Measurements from ENCODE around the gene CTNNBIP1. TPM values are rescaled to one million over a fixed set of nuclear protein-coding genes. Genes with fewer than 3 reads are reported as not detected.
A peak's percentile ranks its signal among the peaks of the same experiment; 100 is the strongest.

Gene CTNNBIP1
- polyA plus RNA-seq, 3 donors from 2014 or later, result 41.0 to 51.5 (median 45.5) TPM

DNA sequence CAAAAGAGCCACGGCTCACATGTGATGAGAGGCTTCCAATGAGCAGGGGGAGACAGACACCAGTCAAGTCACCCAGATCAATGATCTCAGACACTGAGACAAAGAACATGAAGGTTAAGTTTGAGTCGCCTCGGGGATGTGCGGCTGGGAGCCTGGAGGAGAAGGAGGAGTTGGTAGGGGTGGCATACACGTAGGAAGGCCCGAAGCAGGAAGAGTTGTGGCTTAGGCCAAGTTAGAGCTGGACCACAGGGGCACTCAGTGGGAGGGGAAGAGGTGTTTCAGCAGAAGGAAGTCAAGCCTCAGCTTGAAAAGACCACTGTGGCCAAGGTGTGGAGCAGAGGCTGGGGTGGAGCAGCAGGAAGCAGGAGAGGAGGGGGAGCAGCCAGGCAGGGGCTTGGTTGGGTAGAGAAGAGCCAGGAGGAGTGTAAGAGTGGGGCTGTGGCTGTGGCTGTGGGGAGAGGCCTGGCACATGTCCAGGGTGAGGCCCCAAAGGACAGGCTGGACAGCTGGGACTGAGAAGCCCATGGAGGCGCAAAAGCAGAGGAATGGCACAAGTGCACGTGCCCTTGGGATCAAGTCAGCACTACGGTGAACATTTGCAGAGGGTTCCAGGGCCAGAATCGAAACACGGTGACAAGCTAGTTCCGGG lies 27.6 kb downstream of the CTNNBIP1 start:
- peak overlapping the region; percentile 86 to 96 (median 92) for H3K27ac Mint-ChIP-seq
- H3K9me3 Mint-ChIP-seq, result no peaks in the 10 kb centered on the region
- H3K36me3 Mint-ChIP-seq, result peaks cover 0 to 3% (median 0%) of the 10 kb centered on the region in 3 donors
- DNase-seq, result peak; percentile 70 to 75 (median 72)
- H3K4me1 Mint-ChIP-seq, result peaks cover 47 to 55% of the 10 kb centered on the region in 2 donors
- peaks cover 0 to 8% (median 0%) of the 10 kb centered on the region in 3 donors for H3K27me3 Mint-ChIP-seq (ENCODE audit: low read depth in 3 of 3)
- peak overlapping the region; percentile 72 to 81 (median 76) for H3K4me3 Mint-ChIP-seq

- Mint-ChIP-seq H3K36me3 (peaks cover 0 to 3% (median 0%) of the 10 kb centered on the region in 3 donors), H3K27me3 (ENCODE audit: low read depth in 3 of 3) (peaks cover 0 to 9% (median 0%) of the 10 kb centered on the region in 3 donors), H3K9me3 (no peaks in the 10 kb centered on the region), H3K27ac (peak overlapping the region; percentile 86 to 96 (median 92)), H3K4me1 (peaks cover 49 to 55% of the 10 kb centered on the region in 2 donors), H3K4me3 (peak overlapping the region; percentile 72 to 81 (median 76))
- peak in 2 of 3 donors; percentile 12 to 24 for DNase-seq
Observed at GRCh38 chr1:9881838-9882249, 28.2 kb downstream of the CTNNBIP1 start.

DNA sequence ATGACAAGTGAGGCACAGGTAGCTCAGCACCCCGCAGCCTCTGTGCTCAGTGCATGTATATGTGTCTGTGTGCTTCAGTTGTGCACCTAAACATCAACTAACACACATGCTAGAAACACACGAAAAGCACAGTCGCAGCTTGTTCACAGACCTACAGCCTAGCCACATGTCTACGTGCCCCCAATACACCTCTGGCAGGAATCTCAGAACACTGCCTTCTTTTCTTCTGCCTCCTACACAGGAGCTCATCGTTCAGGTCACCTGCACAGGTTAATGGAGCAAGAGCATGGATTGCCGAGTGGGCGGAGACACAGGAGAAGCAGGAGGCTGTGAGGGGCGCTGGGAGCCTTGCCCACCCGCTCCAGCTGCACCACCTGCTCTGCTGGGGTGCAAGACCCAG lies 31.7 kb downstream of the CTNNBIP1 start:
- Mint-ChIP-seq H3K4me1 (peaks cover 41 to 52% of the 10 kb centered on the region in 2 donors), H3K9me3 (no peaks in the 10 kb centered on the region), H3K27me3 (ENCODE audit: low read depth in 3 of 3) (peaks cover 0 to 11% (median 1%) of the 10 kb centered on the region in 3 donors), H3K4me3 (no peak overlapping the region), H3K27ac (peak overlapping the region in 1 of 6 donors; percentile 51), H3K36me3 (no peaks in the 10 kb centered on the region)
- DNase-seq, result no peak

GRCh38 chr1:9877962-9878361 lies 32.1 kb downstream of the CTNNBIP1 start:
- Mint-ChIP-seq H3K9me3 (no peaks in the 10 kb centered on the region), H3K36me3 (no peaks in the 10 kb centered on the region), H3K27me3 (ENCODE audit: low read depth in 3 of 3) (peaks cover 0 to 11% (median 1%) of the 10 kb centered on the region in 3 donors), H3K4me1 (peaks cover 37 to 48% of the 10 kb centered on the region in 2 donors), H3K4me3 (no peak overlapping the region), H3K27ac (no peak overlapping the region)
- DNase-seq, result no peak

DNA sequence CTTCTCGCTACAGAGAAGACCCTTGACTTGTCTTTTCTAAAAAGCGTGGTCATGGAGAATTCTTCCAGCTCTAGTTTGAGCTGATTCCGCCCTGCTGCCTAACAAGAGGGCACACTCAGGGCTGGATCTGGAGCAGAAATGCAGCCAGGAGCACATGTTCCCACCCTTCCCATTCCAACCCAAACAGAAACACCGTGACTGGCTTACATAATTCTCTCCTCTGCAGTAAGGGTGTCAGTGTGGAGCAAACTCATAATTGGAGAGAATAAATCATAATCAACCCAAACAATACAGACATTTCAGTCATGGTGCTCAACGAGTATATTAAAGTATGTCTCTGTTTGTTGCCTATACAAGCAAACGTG lies 34.5 kb downstream of the CTNNBIP1 start:
- Mint-ChIP-seq H3K4me1 (peaks cover 13 to 25% of the 10 kb centered on the region in 2 donors), H3K27me3 (ENCODE audit: low read depth in 3 of 3) (peaks cover 0 to 6% (median 1%) of the 10 kb centered on the region in 3 donors), H3K36me3 (no peaks in the 10 kb centered on the region), H3K27ac (no peak overlapping the region), H3K9me3 (no peaks in the 10 kb centered on the region), H3K4me3 (no peak overlapping the region)
- DNase-seq, result no peak

GRCh38 chr1:9874959-9875635 lies 35.0 kb downstream of the CTNNBIP1 start:
- Mint-ChIP-seq H3K27ac (peak overlapping the region in 4 of 6 donors; percentile 2 to 21 (median 9)), H3K36me3 (no peaks in the 10 kb centered on the region), H3K27me3 (ENCODE audit: low read depth in 3 of 3) (peaks cover 0 to 6% (median 1%) of the 10 kb centered on the region in 3 donors), H3K9me3 (no peaks in the 10 kb centered on the region), H3K4me1 (peaks cover 8 to 19% of the 10 kb centered on the region in 2 donors), H3K4me3 (peak overlapping the region in 3 of 5 donors; percentile 53 to 70 (median 62))
- peak; percentile 60 to 73 (median 73) for DNase-seq

- Mint-ChIP-seq H3K9me3 (no peaks in the 10 kb centered on the region), H3K4me1 (peaks cover 7 to 19% of the 10 kb centered on the region in 2 donors), H3K27me3 (ENCODE audit: low read depth in 3 of 3) (peaks cover 0 to 6% (median 1%) of the 10 kb centered on the region in 3 donors), H3K4me3 (no peak overlapping the region), H3K27ac (peak overlapping the region in 1 of 6 donors; percentile 2), H3K36me3 (no peaks in the 10 kb centered on the region)
- DNase-seq, result no peak
Observed at GRCh38 chr1:9874412-9874811, 35.7 kb downstream of the CTNNBIP1 start.

- H3K27ac Mint-ChIP-seq, result no peak overlapping the region
- peaks cover 7 to 19% of the 10 kb centered on the region in 2 donors for H3K4me1 Mint-ChIP-seq
- no peak overlapping the region for H3K4me3 Mint-ChIP-seq
- H3K27me3 Mint-ChIP-seq (ENCODE audit: low read depth in 3 of 3), result peaks cover 0 to 6% (median 1%) of the 10 kb centered on the region in 3 donors
- H3K36me3 Mint-ChIP-seq, result no peaks in the 10 kb centered on the region
- H3K9me3 Mint-ChIP-seq, result no peaks in the 10 kb centered on the region
- DNase-seq, result no peak
Observed at GRCh38 chr1:9873992-9874391, 36.1 kb downstream of the CTNNBIP1 start.

DNA sequence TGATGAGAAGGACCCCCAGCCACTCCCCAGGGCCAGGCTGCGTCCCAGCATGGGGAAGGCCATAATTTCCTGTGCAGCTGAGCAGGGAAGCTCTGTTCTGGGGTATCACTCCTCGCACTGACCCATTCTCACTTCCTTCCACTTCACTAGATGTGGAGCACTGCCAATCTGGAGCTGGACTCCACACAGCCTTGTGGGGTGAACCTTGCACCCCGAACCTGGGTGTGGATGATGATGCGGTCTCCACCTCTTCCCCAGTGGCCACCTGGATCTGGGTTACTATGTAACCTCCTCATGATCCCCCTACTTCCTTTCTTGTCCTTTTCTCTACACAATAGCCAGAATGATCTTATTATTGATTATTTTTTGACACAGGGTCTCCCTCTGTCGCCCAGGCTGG lies 36.7 kb downstream of the CTNNBIP1 start:
- DNase-seq, result no peak
- Mint-ChIP-seq H3K36me3 (no peaks in the 10 kb centered on the region), H3K9me3 (no peaks in the 10 kb centered on the region), H3K4me3 (no peak overlapping the region), H3K4me1 (peaks cover 7 to 19% of the 10 kb centered on the region in 2 donors), H3K27me3 (ENCODE audit: low read depth in 3 of 3) (peaks cover 0 to 4% (median 1%) of the 10 kb centered on the region in 3 donors), H3K27ac (no peak overlapping the region)

DNA sequence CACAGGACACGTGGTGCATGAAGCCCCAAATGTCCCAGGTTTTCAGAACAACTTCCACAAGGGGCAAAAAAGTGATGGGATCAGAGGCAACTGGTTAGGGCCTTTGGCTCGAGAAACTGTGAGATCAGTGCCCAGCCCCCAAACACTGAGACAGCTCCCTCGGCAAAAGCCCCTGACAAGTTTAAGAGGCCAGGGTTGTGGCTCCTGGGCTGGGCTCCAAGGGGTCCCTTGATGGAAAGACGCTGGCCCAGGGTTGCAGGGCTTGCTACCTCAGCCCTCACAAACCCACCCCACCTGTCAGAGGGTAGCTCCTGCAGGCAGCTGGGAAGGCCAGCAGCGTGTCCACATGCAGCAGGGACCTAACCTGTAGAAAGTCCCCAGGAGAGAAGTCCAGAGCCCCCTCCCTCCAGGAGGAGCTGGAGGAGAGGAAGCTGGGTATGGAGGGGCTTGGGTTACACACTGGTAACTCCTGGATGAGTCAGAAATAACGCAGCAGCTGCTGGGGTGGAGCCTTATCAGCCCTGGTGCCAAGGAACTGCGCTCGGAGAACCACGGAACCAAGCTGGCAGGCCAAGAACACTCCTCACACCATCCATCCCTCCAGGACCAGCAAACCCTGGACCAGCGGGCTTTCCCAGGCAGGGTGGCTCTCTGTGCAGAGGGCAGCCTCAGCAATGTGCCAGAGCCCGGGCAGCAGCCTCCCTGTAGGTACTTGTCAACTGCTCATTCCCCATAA lies 37.5 kb downstream of the CTNNBIP1 start:
- no peaks in the 10 kb centered on the region for H3K9me3 Mint-ChIP-seq
- H3K27ac Mint-ChIP-seq, result no peak overlapping the region
- no peaks in the 10 kb centered on the region for H3K36me3 Mint-ChIP-seq
- H3K27me3 Mint-ChIP-seq (ENCODE audit: low read depth in 3 of 3), result peaks cover 0 to 4% (median 1%) of the 10 kb centered on the region in 3 donors
- H3K4me1 Mint-ChIP-seq, result peaks cover 7 to 19% of the 10 kb centered on the region in 2 donors
- no peak for DNase-seq
- no peak overlapping the region for H3K4me3 Mint-ChIP-seq

GRCh38 chr1:9871707-9872425 lies 38.2 kb downstream of the CTNNBIP1 start:
- no peak for DNase-seq
- Mint-ChIP-seq H3K36me3 (no peaks in the 10 kb centered on the region), H3K9me3 (no peaks in the 10 kb centered on the region), H3K27me3 (ENCODE audit: low read depth in 3 of 3) (peaks cover 0 to 3% (median 1%) of the 10 kb centered on the region in 3 donors), H3K4me3 (no peak overlapping the region), H3K27ac (no peak overlapping the region), H3K4me1 (peaks cover 7 to 18% of the 10 kb centered on the region in 2 donors)

- Mint-ChIP-seq H3K4me1 (peaks cover 5 to 14% of the 10 kb centered on the region in 2 donors), H3K9me3 (no peaks in the 10 kb centered on the region), H3K27ac (no peak overlapping the region)
Observed at GRCh38 chr1:9871021-9871420, 39.0 kb downstream of the CTNNBIP1 start.

GRCh38 chr1:9870572-9870971 lies 39.5 kb downstream of the CTNNBIP1 start:
- Mint-ChIP-seq H3K4me3 (no peak overlapping the region), H3K36me3 (no peaks in the 10 kb centered on the region), H3K27me3 (ENCODE audit: low read depth in 3 of 3) (peaks cover 0 to under 1% (median under 1%) of the 10 kb centered on the region in 3 donors), H3K27ac (no peak overlapping the region), H3K4me1 (peaks cover 5 to 11% of the 10 kb centered on the region in 2 donors), H3K9me3 (no peaks in the 10 kb centered on the region)
- no peak for DNase-seq

More at GRCh38 chr1:9871021-9871420, 39.0 kb downstream of the CTNNBIP1 start:
- H3K4me3 Mint-ChIP-seq, result no peak overlapping the region
- H3K36me3 Mint-ChIP-seq, result no peaks in the 10 kb centered on the region
- H3K27me3 Mint-ChIP-seq (ENCODE audit: low read depth in 3 of 3), result peaks cover 0 to 1% (median 1%) of the 10 kb centered on the region in 3 donors
- DNase-seq, result no peak
